DND-41 (cell line): Measurements from ENCODE around the gene IKBKE.

Experiments
- EZH2 ChIP-seq: IDR thresholded peaks from 3 replicates; pipeline ENCODE4 v1.6.1; 2012; ENCODE audit warnings: borderline replicate concordance, low read depth, mild to moderate bottlenecking, moderate library complexity, low read length, inconsistent platforms; ENCODE audit not compliant: severe bottlenecking
- TF ChIP-seq, protein P1 (sequence below): IDR thresholded peaks from 2 replicates; pipeline ENCODE4 v1.5.1; 2012; ENCODE audit warnings: borderline replicate concordance, low read length, moderate library complexity, mild to moderate bottlenecking; ENCODE audit not compliant: poor library complexity, severe bottlenecking; ENCODE audit errors: extremely low read depth

DNA sequence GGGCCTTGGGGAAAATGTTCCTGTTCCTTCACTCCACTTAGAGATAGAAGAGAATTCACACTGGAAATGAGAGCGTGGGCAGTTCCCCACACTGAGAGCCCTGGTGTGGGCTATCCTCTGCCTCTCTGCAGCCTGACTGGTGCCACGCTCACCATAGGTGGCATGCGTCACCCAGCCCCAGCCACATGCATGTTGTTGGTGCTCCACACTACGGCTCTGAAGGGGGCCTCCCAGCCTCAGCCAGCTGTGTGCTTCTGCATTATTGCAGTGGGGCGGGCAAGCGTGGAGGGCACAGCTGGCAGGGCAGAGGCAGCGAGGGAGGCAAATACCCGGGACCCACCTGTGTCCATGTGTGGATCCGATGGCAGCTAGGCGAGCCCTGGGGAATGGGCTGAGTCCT, 22.3 kb downstream of the IKBKE start:
- TF ChIP-seq, protein P1, sequence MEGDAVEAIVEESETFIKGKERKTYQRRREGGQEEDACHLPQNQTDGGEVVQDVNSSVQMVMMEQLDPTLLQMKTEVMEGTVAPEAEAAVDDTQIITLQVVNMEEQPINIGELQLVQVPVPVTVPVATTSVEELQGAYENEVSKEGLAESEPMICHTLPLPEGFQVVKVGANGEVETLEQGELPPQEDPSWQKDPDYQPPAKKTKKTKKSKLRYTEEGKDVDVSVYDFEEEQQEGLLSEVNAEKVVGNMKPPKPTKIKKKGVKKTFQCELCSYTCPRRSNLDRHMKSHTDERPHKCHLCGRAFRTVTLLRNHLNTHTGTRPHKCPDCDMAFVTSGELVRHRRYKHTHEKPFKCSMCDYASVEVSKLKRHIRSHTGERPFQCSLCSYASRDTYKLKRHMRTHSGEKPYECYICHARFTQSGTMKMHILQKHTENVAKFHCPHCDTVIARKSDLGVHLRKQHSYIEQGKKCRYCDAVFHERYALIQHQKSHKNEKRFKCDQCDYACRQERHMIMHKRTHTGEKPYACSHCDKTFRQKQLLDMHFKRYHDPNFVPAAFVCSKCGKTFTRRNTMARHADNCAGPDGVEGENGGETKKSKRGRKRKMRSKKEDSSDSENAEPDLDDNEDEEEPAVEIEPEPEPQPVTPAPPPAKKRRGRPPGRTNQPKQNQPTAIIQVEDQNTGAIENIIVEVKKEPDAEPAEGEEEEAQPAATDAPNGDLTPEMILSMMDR, result no peak
- no peak for TF ChIP-seq EZH2
